Coronary artery (tissue), 2 donors: ENCODE results near the gene CCDC61.

ENCODE experiments used
- DNase-seq: peaks from one replicate; pipeline ENCODE4 v3.0.0-alpha.2; 2017; ENCODE audit warnings: low spot score
- H3K27ac ChIP-seq, 2 donors: fragments of 200-600 bp; sonication (generic); one replicate each; pipeline ENCODE4 v1.5.1; 2016 to 2019
- H3K4me3 ChIP-seq: fragments of 200-600 bp; sonication (generic); 2 replicates; pipeline ENCODE4 v1.5.1; 2016; ENCODE audit warnings: mild to moderate bottlenecking, moderate library complexity
- CTCF ChIP-seq: fragments of 200-600 bp; sonication (generic); IDR thresholded peaks from one replicate; pipeline ENCODE4 v1.5.1; 2019; ENCODE audit warnings: antibody characterized with exemption

CCDC61 gene

GRCh38 chr19:45967246-45967645, 28.0 kb upstream of the CCDC61 start:
- no peak for TF ChIP-seq CTCF
- no peak overlapping the region for H3K27ac ChIP-seq
- no peak for DNase-seq
- no peak overlapping the region for H3K4me3 ChIP-seq

GRCh38 chr19:45968626-45969025, 26.6 kb upstream of the CCDC61 start:
- H3K27ac ChIP-seq = no peak overlapping the region
- DNase-seq = no peak
- no peak overlapping the region for H3K4me3 ChIP-seq
- TF ChIP-seq CTCF = no peak

- Histone ChIP-seq H3K27ac (no peak overlapping the region), H3K4me3 (no peak overlapping the region)
- TF ChIP-seq CTCF = no peak
- no peak for DNase-seq
These were observed 25.6 kb upstream of the CCDC61 start for GRCh38 chr19:45969676-45970075.

- Histone ChIP-seq H3K4me3 (peak overlapping the region; percentile 66), H3K27ac (peak overlapping the region in 1 of 2 donors; percentile 32)
- TF ChIP-seq CTCF = no peak
- DNase-seq = no peak
These were observed 23.9 kb upstream of the CCDC61 start for GRCh38 chr19:45971260-45971902.

- no peak for TF ChIP-seq CTCF
- Histone ChIP-seq H3K4me3 (peak overlapping the region; percentile 66), H3K27ac (peak overlapping the region in 1 of 2 donors; percentile 60)
- DNase-seq = no peak
These were observed 23.0 kb upstream of the CCDC61 start for GRCh38 chr19:45972081-45972946.

GRCh38 chr19:45972947-45973540, 22.2 kb upstream of the CCDC61 start:
- no peak for TF ChIP-seq CTCF
- H3K27ac ChIP-seq = peak overlapping the region in 1 of 2 donors; percentile 60
- no peak for DNase-seq

More at GRCh38 chr19:45972947-45973540, 22.2 kb upstream of the CCDC61 start:
- H3K4me3 ChIP-seq = peak overlapping the region; percentile 66
